Activated T-cell treated with anti-CD3 and anti-CD28 coated beads for 4 hours (primary cell): ENCODE results near the gene NANOS2.
"Not testable (repeated sequence)": the region's sequence is repeated elsewhere in the genome, so short reads cannot be mapped to it uniquely, and the experiment has no call there.

Source experiments
- DNase-seq: peaks from one replicate; pipeline ENCODE4 v3.0.0-alpha.2; 2020

NANOS2 gene

DNA sequence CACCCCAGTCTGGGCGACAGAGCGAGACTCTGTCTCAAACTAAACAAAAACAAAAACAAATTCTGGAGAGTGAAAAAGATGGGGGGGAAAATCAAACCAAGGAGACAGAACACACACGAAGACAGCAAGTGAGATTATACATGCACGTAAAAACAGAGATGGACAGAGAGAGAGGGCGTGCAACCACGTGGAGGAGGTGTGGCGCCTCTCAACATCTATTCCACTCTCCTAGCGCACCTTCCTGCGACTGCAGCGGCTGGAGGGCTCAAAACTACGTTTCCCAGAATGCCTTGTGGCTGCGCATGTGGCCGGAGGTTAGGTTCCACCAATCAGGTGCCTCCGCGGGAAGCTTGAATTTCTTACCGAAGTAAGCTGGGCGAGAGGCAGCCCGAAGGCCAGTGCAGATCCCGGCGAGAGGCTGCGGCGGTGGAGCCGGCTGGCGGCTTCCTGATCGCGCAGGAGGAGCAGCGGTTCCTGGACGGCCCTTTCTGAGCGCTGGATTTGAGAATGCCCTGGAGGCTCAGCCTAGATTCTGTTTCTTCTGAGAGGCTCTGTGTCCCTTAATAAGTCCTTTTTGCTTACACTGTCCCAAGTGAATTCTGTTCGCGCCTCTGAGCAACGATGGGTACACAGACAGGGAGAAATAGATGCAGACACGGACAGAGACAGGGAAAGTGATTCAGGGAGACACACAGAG, 13.1 kb upstream of the NANOS2 start:
- DNase-seq = peak; percentile 77

DNA sequence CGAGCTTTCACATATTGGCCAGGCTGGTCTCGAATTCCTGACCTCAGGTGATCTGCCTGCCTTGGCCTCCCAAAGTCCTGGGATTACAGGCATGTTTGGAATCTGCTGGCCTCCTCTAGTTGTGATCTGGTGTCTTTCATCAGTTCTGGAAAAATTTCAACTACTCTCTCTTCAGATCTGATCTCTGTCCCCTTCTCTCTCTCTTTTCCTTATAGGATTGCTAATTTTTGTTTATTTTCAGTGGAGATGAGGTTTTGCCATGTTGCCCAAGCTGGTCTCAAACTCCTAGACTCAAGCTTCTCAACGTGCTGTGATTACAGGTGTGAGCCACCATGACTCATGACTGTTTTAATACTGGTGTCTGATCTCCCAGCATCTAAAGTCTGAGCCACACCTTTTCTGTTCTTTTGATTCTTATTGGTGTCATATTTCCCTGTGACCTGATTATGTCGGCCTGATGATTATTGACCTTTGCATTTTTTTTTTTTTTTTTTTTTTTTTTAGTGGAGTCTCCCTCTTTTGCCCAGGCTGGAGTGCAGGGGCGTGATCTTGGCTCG, 10.4 kb upstream of the NANOS2 start:
- no peak for DNase-seq

- DNase-seq = no peak
Observed at GRCh38 chr19:45922281-45922680, 7.7 kb upstream of the NANOS2 start.

GRCh38 chr19:45920458-45920857, 5.9 kb upstream of the NANOS2 start:
- DNase-seq = no peak

- DNase-seq = no peak
Observed at GRCh38 chr19:45919678-45920077, 5.1 kb upstream of the NANOS2 start.

- DNase-seq = no peak
Observed at GRCh38 chr19:45918721-45919120, 4.1 kb upstream of the NANOS2 start.

- DNase-seq = no peak
Observed at GRCh38 chr19:45917421-45918091, 3.0 kb upstream of the NANOS2 start.

DNA sequence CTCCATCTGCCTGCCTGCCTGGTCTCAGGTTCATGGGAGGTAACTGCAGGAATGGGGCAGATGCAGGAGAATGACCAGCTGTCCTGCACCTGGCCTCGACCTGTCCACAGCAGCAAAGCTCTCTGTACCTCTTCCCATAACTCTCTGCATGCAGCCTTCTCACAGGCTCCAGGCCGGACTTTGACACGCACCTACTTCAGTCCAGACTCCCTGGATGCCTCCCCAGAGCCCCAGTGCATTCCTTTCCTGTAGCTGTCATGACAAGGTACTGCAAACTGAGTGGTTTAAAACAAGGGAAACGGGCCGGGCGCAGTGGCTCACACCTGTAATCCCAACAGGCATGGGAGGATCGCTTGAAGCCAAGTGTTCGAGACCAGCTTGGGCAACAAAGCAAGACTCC, 3.3 kb downstream of the NANOS2 start:
- DNase-seq = no peak

- DNase-seq = no peak
Observed at GRCh38 chr19:45908956-45909355, 5.6 kb downstream of the NANOS2 start.

GRCh38 chr19:45906221-45906620, 8.4 kb downstream of the NANOS2 start:
- no peak for DNase-seq

DNA sequence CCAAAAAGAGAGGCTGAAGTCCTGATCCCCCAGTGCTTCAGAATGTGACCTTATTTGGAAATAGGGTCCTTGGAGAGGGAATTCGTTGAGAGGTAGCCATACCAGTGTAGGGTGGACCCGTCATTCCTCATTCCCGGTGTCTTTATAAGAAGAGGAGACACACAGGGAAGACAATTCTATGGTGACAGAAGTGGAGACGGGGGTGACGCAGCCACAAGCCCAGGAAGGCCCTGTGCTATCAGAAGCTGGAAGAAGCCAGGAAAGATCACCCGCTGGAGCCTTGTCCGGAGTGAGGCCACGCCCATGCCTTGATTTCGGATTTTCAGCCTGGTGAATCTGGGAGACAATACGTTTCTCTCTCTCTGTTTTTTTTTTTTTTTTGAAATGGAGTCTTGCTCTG, 9.6 kb downstream of the NANOS2 start:
- no peak for DNase-seq

DNA sequence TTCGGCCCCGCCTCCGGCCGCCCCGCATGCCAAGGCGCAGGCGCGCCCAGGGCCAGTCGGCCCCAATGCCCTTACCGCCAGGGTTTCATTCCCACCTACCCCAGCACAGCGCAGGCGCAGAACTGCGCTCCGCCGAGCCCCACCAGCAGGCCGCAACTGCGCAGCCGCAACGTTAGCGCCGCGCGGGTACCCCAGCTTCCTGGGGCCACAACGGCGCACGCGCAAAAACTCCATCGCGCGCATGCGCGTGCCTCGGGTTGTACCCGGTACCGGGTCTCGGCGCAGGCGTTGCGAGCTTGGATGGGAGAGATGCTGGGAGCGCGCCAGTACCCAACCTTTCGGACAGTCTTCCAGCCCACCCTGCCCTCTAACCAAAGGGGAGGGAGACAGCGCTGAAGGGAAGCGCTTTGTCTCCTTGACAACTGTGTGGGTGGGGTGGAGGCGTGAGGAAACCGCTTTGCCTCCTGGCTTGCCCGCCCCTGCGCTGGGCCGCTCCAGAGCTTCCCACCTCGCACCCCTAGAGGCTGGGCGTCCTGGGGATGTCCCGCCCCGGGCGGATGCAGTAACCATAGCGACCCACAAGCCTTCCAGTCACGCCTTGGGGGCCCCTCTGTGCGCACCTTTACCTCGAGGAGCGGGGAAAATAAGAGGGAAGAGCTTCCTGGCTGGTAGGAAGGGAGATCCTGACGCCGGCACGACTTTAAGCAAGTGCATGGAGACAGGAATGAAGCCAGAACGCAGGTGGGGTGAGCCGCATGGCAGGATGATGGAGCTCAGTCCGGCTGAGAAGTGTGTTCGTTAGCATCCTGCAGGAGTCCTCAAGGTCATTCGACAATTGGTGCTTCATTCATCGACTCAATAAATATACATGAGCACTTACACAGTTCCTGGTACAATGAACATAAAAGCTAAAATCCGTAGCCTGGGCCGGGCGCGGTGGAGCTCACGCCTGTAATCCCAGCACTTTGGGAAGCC, 11.6 kb downstream of the NANOS2 start:
- peak; percentile 98 for DNase-seq

DNA sequence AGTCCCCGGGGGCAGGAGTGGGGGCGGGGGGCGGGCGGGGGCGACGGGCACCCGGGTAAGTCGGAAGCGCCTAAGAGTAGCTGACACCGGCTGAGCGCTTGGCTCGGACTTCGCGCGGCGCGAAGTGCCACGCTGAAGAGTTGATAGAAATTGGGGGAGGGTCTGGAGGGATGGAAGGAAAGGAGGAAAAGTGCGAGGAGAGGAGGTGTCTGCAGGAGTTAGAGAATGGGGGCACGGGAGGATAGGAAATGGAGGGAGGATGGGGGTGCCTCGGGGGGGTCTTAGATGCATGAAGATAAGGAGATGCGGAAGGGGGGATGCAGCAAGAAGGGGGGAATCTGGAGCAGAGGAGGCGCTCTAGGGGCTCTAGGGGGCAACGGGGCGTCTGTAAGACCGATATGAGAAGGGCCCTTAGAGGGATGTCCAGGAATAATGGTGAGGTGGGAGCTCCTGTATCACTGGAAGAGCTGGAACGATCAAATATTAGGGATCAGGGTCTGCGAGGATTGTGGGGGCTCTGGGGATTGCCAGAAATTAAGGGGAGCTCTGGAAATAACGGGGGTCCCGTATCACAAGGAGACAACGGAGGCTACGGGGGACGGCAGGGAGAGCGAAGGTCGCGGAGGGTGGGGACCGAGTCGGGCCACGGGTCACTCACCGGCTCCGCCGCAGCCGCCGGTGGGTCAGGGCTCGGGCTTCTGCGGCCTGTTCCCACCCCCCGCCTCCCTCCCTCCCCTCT, 12.5 kb downstream of the NANOS2 start, which contains the start of gene MYPOP:
TSS of gene MYPOP (minus strand) at position 702 of the 739 bp plus-strand sequence. CDS start 840 bp downstream, outside the sequence.
- no peak for DNase-seq

DNA sequence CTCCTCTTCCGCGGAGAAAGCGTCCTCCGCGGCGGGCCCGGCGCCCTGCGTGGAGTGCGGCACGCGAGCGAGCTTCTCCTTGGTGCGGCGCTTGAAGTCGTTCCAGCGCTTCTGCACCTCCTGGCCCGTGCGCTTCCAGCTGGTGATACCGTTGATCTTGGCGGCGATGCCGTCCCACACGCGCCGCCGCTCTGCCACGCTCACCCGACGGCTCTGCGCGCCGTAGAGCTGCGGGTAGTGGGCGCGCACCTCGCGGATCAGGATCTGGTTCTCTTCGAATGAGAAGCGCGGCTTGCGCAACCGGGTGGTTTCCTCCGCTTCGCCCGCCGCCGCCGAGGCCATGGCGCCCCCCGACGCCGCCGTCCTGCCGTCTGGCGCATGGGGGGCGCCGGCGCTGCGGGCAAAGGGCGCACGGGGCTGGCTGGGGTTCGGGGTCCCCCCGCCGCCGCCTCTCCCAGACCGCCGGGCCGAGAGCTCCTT, 13.1 kb downstream of the NANOS2 start:
- DNase-seq = no peak

DNA sequence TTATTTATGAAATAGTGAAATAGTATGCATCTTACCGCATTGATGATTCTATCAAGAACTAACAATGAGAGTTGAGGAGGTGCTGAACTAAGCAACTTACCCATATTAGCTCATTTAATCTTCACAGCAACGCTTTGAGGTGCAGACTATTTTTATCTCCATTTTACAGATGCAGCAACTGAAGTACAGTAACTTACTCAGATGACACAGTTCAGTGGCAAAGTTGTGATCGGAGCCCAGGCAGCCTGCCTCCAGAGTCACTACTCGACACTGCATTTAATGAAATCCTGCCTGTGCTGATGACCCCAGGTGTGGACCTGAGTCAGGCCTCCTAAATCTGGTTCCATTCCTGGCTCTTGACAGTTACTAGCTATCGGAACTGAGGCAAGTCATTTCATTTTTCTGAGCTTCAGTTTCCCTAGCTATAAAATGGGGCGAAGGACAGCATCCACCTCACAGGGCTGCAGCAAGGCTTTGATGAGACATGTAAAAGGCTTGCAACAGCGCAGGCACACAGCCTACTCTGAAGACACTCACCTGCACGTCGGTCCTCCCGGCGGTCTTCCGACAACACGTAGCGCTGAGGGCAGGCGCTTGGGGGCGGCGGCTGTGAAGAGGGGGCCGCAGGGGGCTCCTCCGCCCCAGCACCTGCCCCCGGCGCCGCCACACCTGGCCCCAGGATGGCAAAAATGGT, 13.7 kb downstream of the NANOS2 start:
- no peak for DNase-seq

- no peak for DNase-seq
Observed at GRCh38 chr19:45899919-45900589, 14.5 kb downstream of the NANOS2 start.

- no peak for DNase-seq
Observed at GRCh38 chr19:45899253-45899652, 15.3 kb downstream of the NANOS2 start.

- no peak for DNase-seq
Observed at GRCh38 chr19:45897261-45897812, 17.2 kb downstream of the NANOS2 start.

DNA sequence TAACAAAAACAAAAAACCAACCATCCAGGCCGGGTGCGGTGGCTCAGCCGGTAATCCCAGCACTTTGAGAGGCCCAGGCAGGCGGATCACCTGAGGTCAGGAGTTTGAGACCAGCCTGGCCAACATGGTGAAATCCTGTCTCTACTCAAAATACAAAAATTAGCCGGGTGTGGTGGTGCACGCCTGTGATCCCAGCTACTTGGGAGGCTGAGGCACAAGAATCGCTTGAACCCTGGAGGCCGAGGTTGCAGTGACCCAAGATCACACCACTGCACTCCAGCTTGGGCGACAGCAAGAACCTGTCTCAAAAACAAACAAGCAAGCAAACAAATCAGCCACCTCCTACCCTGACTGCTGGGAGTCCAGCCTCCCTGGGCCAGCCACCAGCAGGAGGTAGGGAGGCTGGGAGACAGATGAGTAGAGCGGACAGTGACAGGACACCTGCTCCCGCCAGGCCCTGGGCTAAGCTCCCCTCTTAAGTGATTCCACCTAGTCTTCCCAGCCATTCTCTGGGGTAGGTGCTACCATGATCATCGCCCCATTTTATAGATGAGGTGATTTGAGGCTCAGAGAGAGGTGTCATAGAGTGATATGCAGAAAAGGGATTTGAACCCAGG, 18.5 kb downstream of the NANOS2 start:
- DNase-seq = not testable (repeated sequence)

DNA sequence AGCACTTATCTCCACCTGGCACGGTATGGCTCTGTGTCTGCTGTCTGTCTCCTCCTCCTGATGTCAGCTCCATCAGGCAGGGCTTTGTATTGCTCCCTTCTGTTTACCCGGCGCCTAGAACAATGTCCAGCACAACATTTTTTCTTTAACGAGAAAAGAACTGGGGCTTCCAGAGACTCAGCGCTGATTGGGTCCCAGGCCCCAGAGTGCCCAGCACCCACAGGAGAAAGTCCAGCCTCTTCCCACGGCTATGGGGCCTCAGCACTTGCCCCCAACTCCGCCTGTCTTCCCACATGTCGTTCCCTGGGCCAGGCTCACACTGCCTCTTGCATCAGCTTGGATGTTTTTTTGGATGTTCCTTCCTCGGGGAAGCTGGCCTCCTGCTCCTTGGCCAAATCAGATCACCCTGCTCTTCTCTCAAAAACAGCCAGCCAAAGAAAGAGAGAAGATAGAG, 19.0 kb downstream of the NANOS2 start:
- DNase-seq = no peak
